PC-9 (cell line): Measurements from ENCODE around the gene CCL14.

Source experiments
- EZH2 ChIP-seq: fragments of 200-600 bp; sonication (generic); IDR thresholded peaks from 2 replicates; pipeline ENCODE4 v1.8.0; 2017; ENCODE audit warnings: antibody characterized with exemption, low read depth
- TF ChIP-seq, protein P1 (sequence below): fragments of 200-600 bp; sonication (generic); conservative IDR thresholded peaks from 2 replicates; pipeline ENCODE4 v1.6.1; 2017; ENCODE audit warnings: mixed run types, antibody characterized with exemption, mild to moderate bottlenecking, moderate library complexity

DNA sequence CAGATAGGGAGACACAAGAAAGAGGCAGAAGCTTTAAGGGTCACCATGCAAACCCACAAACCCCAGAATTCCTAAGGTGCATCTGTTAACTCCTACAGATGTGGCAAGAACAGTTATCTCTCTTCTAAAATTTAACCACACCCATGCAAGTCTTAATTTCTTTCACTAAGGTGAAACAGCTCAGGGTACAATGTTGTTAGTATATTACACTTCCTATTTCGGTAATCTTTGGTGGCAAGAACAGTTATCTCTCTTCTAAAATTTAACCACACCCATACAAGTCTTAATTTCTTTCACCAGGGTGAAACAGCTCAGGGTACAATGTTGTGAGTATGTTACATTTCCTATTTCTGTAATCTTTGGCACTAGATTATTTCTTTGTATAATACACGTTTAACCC is 24.7 kb upstream of the CCL14 start:
- TF ChIP-seq, protein P1, sequence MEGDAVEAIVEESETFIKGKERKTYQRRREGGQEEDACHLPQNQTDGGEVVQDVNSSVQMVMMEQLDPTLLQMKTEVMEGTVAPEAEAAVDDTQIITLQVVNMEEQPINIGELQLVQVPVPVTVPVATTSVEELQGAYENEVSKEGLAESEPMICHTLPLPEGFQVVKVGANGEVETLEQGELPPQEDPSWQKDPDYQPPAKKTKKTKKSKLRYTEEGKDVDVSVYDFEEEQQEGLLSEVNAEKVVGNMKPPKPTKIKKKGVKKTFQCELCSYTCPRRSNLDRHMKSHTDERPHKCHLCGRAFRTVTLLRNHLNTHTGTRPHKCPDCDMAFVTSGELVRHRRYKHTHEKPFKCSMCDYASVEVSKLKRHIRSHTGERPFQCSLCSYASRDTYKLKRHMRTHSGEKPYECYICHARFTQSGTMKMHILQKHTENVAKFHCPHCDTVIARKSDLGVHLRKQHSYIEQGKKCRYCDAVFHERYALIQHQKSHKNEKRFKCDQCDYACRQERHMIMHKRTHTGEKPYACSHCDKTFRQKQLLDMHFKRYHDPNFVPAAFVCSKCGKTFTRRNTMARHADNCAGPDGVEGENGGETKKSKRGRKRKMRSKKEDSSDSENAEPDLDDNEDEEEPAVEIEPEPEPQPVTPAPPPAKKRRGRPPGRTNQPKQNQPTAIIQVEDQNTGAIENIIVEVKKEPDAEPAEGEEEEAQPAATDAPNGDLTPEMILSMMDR = no peak
- no peak for TF ChIP-seq EZH2
